HepG2 (cell line): ENCODE results near the gene PAK1.

Experiments used
- FOSL2 ChIP-seq: sonication (generic); formaldehyde crosslinking; IDR thresholded peaks from 2 replicates; pipeline ENCODE4 v1.4.0; 2020; ENCODE audit warnings: missing genetic modification reagents
- IKZF4 ChIP-seq: sonication (generic); formaldehyde crosslinking; IDR thresholded peaks from 2 replicates; pipeline ENCODE4 v1.5.1; 2020; ENCODE audit warnings: borderline replicate concordance, mild to moderate bottlenecking, low read depth, missing genetic modification reagents; ENCODE audit errors: not compliant biosample characterization
- KDM1A ChIP-seq: IDR thresholded peaks from 2 replicates; pipeline ENCODE4 v1.6.1; 2016; ENCODE audit warnings: missing compliant biosample characterization
- KLF13 ChIP-seq: sonication (generic); formaldehyde crosslinking; IDR thresholded peaks from 2 replicates; pipeline ENCODE4 v1.4.0; 2020; ENCODE audit warnings: mild to moderate bottlenecking, missing genetic modification reagents
- MXI1 ChIP-seq: IDR thresholded peaks from 3 replicates; pipeline ENCODE4 v1.6.1; 2012; ENCODE audit warnings: low read depth, low read length, inconsistent platforms, borderline replicate concordance
- POLR2A ChIP-seq, 2 experiments: IDR thresholded peaks; 2 replicates each; pipeline ENCODE4 v1.6.1; 2011; ENCODE audit warnings: low read depth in 2 of 2, low read length in 2 of 2, mild to moderate bottlenecking in 1 of 2, moderate library complexity in 1 of 2; ENCODE audit not compliant: insufficient read depth in 1 of 2
- ZBTB34 ChIP-seq: sonication (generic); formaldehyde crosslinking; IDR thresholded peaks from 2 replicates; pipeline ENCODE4 v1.8.0; 2022; ENCODE audit warnings: mild to moderate bottlenecking, missing genetic modification reagents
- ZNF776 ChIP-seq: sonication (generic); formaldehyde crosslinking; IDR thresholded peaks from 2 replicates; pipeline ENCODE4 v1.4.0; 2020; ENCODE audit warnings: mild to moderate bottlenecking, missing genetic modification reagents
- TF ChIP-seq, protein P1 (sequence below): sonication (generic); formaldehyde crosslinking; IDR thresholded peaks from 2 replicates; pipeline ENCODE4 v1.5.0; 2020; ENCODE audit warnings: mild to moderate bottlenecking, missing genetic modification reagents, borderline replicate concordance

DNA sequence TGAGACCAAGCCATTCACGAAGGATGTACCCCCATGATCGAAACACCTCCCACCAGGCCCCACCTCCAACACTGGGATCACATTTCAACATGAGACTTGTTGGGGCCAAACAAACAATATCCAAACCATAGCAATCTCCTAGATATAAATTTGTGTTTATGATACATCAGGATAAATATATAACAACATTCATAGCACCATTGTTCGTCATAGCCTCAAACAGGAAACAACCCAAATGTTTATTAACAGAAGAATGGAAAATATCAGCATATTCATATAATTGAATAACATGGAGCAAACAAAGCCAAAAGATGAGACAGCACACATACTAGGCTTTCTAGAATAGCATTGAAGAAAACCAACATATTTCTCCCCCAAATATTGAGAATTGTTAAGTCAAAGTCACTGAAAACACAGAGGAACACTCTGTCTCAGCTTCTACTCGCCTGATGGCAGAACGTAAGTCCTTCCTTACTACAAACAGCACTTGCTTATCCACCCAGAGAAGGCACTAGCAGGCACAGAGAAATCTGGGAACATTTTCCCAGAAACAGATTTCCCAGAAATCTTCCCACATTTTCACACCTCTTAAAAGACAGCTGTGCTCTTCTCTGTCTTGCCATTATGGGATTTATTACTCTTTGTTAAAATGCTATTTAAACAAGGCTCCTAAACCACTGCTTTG, 164.4 kb downstream of the PAK1 start:
- TF ChIP-seq ZNF776 = no peak
- TF ChIP-seq KLF13 (CRISPR knock-in tag) = no peak
- no peak for TF ChIP-seq FOSL2 (CRISPR knock-in tag)
- TF ChIP-seq, protein P1, sequence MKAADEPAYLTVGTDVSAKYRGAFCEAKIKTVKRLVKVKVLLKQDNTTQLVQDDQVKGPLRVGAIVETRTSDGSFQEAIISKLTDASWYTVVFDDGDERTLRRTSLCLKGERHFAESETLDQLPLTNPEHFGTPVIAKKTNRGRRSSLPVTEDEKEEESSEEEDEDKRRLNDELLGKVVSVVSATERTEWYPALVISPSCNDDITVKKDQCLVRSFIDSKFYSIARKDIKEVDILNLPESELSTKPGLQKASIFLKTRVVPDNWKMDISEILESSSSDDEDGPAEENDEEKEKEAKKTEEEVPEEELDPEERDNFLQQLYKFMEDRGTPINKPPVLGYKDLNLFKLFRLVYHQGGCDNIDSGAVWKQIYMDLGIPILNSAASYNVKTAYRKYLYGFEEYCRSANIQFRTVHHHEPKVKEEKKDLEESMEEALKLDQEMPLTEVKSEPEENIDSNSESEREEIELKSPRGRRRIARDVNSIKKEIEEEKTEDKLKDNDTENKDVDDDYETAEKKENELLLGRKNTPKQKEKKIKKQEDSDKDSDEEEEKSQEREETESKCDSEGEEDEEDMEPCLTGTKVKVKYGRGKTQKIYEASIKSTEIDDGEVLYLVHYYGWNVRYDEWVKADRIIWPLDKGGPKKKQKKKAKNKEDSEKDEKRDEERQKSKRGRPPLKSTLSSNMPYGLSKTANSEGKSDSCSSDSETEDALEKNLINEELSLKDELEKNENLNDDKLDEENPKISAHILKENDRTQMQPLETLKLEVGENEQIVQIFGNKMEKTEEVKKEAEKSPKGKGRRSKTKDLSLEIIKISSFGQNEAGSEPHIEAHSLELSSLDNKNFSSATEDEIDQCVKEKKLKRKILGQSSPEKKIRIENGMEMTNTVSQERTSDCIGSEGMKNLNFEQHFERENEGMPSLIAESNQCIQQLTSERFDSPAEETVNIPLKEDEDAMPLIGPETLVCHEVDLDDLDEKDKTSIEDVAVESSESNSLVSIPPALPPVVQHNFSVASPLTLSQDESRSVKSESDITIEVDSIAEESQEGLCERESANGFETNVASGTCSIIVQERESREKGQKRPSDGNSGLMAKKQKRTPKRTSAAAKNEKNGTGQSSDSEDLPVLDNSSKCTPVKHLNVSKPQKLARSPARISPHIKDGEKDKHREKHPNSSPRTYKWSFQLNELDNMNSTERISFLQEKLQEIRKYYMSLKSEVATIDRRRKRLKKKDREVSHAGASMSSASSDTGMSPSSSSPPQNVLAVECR (CRISPR knock-in tag) = no peak
- TF ChIP-seq POLR2A (IDR thresholded peaks at IDR 0.05; ENCODE audit: insufficient read depth in 1 of 2, low read depth in 2 of 2, low read length in 2 of 2) = no peak
- TF ChIP-seq IKZF4 (CRISPR knock-in tag) = no peak
- TF ChIP-seq KDM1A (CRISPR knock-in tag) = no peak
- no peak for TF ChIP-seq MXI1
- TF ChIP-seq ZBTB34 (CRISPR knock-in tag) = no peak
